GM12892 (cell line): ENCODE results near the gene ARID5B.

Experiments
- POLR2A ChIP-seq: IDR thresholded peaks from 2 replicates; pipeline ENCODE4 v1.6.1; 2011; ENCODE audit warnings: low read depth, low read length, control low read depth
- TAF1 ChIP-seq: IDR thresholded peaks from 2 replicates; pipeline ENCODE4 v1.6.1; 2011; ENCODE audit warnings: low read depth, mild to moderate bottlenecking, control low read depth, low read length, borderline replicate concordance

DNA sequence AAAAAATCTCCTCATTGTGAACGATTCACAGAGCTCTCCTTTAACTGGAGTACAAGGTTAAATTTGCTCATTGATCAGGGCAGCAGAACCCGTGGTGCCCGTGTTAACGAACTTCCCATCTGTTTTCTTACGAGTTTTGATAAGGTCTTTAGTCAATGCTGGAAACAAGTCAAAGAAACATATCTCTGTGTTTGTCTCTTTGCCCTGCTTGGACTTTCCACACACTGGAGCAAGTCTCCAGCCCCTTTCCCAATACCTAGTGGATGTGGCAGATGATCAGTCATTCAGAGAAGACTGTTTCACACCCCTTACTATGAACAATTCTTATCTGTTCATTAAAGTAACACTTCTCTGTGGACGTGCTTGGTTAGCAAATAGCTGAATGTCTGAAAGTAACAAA is 121.3 kb downstream of the ARID5B start:
- TF ChIP-seq TAF1 (no peak), POLR2A (no peak)
